H7 (cell line): ENCODE data around the gene DAPK2. TPM values are rescaled to one million over a fixed set of nuclear protein-coding genes. Genes with fewer than 3 reads are reported as not detected.

Experiments
- DNase-seq: peaks from one replicate; pipeline ENCODE4 v3.0.0; 2012
- H3K27me3 ChIP-seq: 2 replicates; pipeline ENCODE4 v1.6.0; 2011; ENCODE audit warnings: mild to moderate bottlenecking, low read length; ENCODE audit not compliant: control insufficient read depth, insufficient read depth
- H3K36me3 ChIP-seq: replicated peaks from 2 replicates; pipeline ENCODE4 v1.5.1; 2011; ENCODE audit warnings: low read length; ENCODE audit not compliant: control insufficient read depth, insufficient read depth
- H3K4me3 ChIP-seq: 2 replicates; pipeline ENCODE4 v1.5.1; 2011; ENCODE audit warnings: low read depth, mild to moderate bottlenecking, control low read depth, low read length, moderate library complexity; ENCODE audit not compliant: insufficient read depth
- total RNA-seq: library from RNA; depleted of rRNA; stranded (reverse); fragments of >200 nt; shearing (Covaris generic); gene quantifications from 2 replicates; pipeline ENCODE4 v1.2.3, GENCODE V29; 2014

Gene DAPK2
- total RNA-seq, 1 experiment from 2014 or later, result 1.9 TPM

DNA sequence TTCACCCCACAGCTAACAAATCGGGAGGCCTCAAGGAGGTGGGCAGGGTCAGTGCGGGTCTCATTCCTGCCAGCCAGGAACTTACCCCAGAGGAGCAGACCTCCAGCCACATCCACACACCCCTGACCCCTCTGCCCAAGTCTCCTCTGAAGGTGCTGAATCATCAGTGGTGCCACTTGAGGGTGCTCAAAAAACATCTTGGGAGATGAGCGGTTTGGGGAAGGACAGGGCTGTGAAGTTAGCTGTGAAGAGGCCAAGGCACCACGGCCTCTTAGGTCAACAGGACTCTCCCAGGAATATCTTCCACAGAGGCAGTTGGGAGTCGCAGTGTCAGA lies 1.2 kb downstream of the DAPK2 start:
- Histone ChIP-seq H3K27me3 (peaks cover 36% of the 10 kb centered on the region), H3K36me3 (no peaks in the 10 kb centered on the region), H3K4me3 (no peak overlapping the region)
- no peak for DNase-seq

- peaks cover 36% of the 10 kb centered on the region for H3K27me3 ChIP-seq
- no peaks in the 10 kb centered on the region for H3K36me3 ChIP-seq
- H3K4me3 ChIP-seq, result no peak overlapping the region
- no peak for DNase-seq
These were observed 1.8 kb downstream of the DAPK2 start for GRCh38 chr15:64044300-64045100.

- H3K4me3 ChIP-seq, result no peak overlapping the region
- H3K36me3 ChIP-seq, result no peaks in the 10 kb centered on the region
- H3K27me3 ChIP-seq, result no peaks in the 10 kb centered on the region; the same call in 1 of the 2 replicates
- DNase-seq, result no peak
These were observed 7.2 kb downstream of the DAPK2 start for GRCh38 chr15:64038878-64039610.

GRCh38 chr15:64037966-64038365 lies 8.3 kb downstream of the DAPK2 start:
- H3K4me3 ChIP-seq, result no peak overlapping the region

DNA sequence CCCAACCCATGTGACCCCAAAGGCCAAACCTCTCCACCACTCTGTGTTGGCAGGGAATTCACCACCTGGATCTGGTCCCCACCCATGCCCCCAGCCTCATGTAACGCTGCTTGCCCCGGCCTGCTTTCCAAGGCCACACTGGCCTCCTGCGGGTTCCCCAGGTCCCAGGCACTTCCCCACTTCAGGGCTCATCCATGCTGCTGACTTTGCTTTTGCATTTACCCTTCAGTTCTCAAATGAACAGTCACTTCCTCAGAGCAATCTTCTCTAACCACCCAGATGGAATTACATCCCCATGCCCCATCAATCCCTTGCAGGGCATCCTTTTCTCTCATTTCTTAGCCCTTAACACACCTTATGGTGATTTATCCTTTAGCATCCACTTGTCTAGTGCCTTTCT lies 9.2 kb downstream of the DAPK2 start:
- Histone ChIP-seq H3K4me3 (no peak overlapping the region), H3K36me3 (no peaks in the 10 kb centered on the region), H3K27me3 (no peaks in the 10 kb centered on the region; the same call in 1 of the 2 replicates)
- no peak for DNase-seq

More at GRCh38 chr15:64037966-64038365, 8.3 kb downstream of the DAPK2 start:
- DNase-seq, result no peak
- Histone ChIP-seq H3K27me3 (no peaks in the 10 kb centered on the region; the same call in 1 of the 2 replicates), H3K36me3 (no peaks in the 10 kb centered on the region)

GRCh38 chr15:64035525-64035924 lies 10.8 kb downstream of the DAPK2 start:
- H3K36me3 ChIP-seq, result no peaks in the 10 kb centered on the region
- no peak overlapping the region for H3K4me3 ChIP-seq
- no peaks in the 10 kb centered on the region; the same call in 1 of the 2 replicates for H3K27me3 ChIP-seq
- DNase-seq, result no peak

DNA sequence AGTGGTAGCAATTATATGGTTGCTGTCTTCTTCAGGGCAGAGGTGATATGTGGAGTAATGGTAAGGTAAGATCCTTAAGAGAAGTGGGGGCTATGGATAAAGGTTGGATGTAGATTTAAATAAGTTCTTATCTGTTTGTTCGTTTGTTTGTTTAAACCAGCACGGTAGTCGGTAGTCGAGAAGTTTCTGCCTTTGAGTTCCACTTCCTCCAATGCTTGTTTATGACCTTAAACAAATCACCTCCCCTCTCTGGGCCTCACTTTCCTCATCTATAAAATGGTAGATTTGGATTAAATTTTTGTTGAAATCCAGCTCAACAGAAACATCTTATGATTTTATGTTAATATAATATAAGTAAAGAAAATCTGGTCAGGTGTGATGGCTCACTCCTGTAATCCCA lies 11.8 kb downstream of the DAPK2 start:
- no peaks in the 10 kb centered on the region for H3K36me3 ChIP-seq
- no peak overlapping the region for H3K4me3 ChIP-seq
- no peak for DNase-seq
- H3K27me3 ChIP-seq, result no peaks in the 10 kb centered on the region; the same call in 1 of the 2 replicates

DNA sequence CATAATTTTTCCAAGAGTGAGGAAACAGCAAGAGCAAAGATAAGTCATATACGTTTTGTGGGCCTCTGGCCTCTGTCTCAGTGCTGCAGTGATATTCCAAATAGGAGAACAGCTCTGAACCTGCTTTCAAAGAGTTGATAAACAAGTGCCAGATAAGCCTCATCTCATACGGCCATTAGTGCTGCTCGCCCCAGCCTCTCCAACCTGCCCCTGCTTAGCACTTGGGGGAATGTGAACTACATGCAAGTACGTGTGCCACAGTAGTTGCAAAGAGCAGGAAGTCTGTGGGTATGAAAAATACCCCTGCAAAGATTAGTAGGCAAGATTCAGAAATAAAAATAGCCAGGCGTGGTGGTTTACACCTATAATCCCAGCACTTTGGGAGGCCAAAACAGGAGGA lies 14.0 kb downstream of the DAPK2 start:
- DNase-seq, result no peak
- Histone ChIP-seq H3K36me3 (no peaks in the 10 kb centered on the region), H3K4me3 (no peak overlapping the region), H3K27me3 (no peaks in the 10 kb centered on the region; the same call in 1 of the 2 replicates)

DNA sequence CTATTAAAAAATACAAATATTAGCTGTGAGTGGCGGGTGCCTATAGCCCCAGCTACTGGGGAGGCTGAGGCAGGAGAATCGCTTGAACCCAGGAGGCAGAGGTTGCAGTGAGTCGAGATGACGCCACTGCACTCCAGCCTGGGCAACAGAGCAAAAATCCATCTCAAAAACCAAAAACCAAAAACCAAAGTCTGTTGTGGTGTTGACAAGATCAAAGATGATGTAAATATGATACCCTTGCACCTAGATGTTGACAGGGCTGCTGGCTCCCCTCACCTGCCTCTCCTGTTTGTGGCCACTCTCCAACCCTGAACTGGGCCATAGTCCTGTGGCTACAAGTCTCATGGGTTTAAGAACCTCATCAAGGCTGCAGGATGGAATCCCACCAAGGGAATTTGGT lies 16.2 kb downstream of the DAPK2 start:
- Histone ChIP-seq H3K36me3 (no peaks in the 10 kb centered on the region), H3K27me3 (no peaks in the 10 kb centered on the region), H3K4me3 (no peak overlapping the region)
- no peak for DNase-seq

DNA sequence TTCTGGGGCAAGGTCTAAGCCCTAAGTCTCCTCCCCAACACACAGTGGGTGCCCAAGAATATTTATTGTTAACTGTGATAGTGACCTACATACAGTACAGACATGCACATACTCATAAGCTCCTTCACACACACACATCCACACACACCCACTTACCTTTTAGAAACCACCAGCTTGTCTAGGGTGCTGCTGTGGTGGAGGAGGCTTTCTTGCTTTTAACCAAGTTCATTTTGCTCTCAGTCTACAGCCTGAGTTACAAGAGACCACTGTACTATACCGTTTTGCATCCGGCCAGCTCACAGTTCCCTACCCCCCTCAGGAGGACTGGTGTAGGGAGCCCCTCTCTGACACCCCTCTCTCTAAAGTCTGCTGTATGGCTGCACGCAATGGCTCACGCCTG lies 16.7 kb downstream of the DAPK2 start:
- no peaks in the 10 kb centered on the region for H3K36me3 ChIP-seq
- no peak overlapping the region for H3K4me3 ChIP-seq
- no peak for DNase-seq
- no peaks in the 10 kb centered on the region for H3K27me3 ChIP-seq

DNA sequence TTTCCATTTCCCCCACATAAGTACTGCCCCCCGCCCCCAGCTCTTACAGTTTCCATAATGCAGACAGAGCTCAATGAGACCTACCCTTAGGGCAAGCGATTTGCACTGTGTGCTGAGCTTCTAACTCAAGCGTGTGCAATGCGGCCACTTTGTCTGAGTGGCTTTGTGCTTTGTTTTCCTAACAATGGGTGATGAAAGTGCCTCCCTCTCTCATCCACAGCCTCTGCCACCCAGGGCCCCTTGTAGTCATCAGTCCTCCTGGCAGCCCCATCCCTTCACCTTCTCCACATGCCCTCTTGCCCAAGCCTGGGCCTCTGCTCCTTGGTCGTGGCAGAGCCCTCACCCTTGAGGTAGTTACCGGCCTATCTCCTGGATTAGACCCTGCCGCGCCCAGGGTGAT lies 17.2 kb downstream of the DAPK2 start:
- no peak overlapping the region for H3K4me3 ChIP-seq
- H3K27me3 ChIP-seq, result no peaks in the 10 kb centered on the region

DNA sequence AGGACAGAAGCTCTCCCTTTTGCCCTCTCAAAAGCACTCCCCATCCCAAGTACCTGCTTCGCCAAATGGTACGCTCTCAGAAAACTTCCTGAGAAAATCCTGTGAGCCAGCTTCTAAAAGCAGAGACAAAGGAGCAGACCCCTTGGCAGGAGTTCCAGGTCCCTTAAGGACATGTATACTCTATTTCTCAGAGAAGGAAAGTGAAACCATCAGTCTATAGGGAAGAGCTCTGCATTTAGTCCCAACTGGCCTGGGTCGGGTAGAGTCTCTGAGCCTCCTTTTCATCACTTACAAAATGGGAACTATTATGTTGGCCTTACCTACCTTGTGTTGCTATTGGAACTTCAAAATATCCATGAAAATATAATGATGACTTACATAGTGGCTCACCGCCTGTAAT lies 19.7 kb downstream of the DAPK2 start:
- no peak overlapping the region for H3K4me3 ChIP-seq
- no peak for DNase-seq
- no peaks in the 10 kb centered on the region for H3K36me3 ChIP-seq
- H3K27me3 ChIP-seq, result no peaks in the 10 kb centered on the region

More for the DNA sequence above, 17.2 kb downstream of the DAPK2 start:
- no peak for DNase-seq
- no peaks in the 10 kb centered on the region for H3K36me3 ChIP-seq

DNA sequence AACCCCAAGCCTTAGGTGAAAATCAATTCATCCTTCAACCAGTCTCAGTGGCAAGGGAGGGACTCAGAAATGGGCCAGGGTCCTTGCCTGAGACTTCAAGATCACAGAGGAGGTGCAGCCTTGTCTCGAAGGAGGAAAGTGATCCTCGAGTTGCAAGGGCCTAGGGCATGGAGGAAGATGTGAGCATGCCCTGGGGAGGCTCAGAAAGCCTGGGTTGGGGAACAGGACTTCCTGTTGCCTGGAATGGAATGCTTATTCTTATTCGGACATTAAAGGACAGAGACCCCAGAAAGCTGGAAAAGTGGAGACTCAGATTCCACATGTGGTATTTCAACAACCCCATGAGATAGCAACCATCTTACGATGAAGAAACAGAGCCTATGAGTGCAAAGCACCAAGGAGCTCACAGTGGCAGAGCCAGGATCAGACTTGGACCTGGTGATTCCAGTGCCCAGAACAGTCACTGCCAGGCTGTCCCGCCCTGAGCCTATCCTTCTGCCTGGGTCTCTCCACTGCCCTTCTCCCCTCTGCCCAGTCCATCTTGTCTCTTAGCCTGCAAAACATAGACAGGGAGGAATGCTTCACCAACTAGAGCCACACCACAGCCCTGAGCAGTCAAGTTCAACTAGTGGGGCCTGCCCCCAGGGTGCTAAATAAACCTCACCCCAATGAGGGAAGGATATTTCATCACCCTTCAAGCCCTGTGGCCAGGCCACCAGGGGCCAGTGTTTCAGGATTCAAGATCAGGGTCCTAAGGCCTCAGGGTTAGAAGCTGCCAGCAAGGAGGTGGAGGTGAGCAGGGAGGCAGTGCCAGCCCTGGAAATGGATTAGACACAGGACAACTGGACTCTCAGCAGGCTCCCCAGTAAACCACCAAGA lies 21.9 kb downstream of the DAPK2 start:
- no peak overlapping the region for H3K4me3 ChIP-seq
- DNase-seq, result peak; percentile 52

DNA sequence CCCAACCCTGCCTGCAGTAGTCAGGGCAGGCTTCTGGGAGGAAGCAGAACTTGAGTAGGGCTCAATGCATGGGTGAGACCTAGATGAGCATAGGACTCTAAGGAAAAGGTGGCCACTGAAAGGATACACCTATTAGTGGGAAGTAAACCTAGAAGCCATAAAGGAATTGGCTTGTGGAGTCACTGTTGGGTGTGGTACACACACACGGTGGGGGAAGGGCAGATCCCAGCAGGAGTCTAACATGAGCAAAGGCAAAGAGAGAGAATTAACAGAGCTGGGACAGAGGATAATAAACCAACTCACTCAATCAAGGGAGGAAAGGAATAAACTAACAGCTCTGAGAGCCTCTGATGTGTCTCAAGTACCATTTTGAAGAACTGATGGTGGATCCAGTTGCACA lies 23.1 kb downstream of the DAPK2 start:
- Histone ChIP-seq H3K36me3 (no peaks in the 10 kb centered on the region), H3K4me3 (no peak overlapping the region), H3K27me3 (no peaks in the 10 kb centered on the region)
- DNase-seq, result no peak

More for the DNA sequence above, 21.9 kb downstream of the DAPK2 start:
- H3K27me3 ChIP-seq, result no peaks in the 10 kb centered on the region
- no peaks in the 10 kb centered on the region for H3K36me3 ChIP-seq
